OCI-LY3 (cell line): ENCODE data around the gene SPATA16.

Experiments used
- EZH2phosphoT487 ChIP-seq: fragments of 200-600 bp; shearing (Covaris generic); IDR thresholded peaks from 2 replicates; pipeline ENCODE4 v1.6.1; 2018; ENCODE audit warnings: antibody characterized with exemption, mixed run types, low read depth
- TF ChIP-seq, protein P1 (sequence below): fragments of 200-600, 300-600 bp; sonication (generic); IDR thresholded peaks from 2 replicates; pipeline ENCODE4 v1.5.1; 2014; ENCODE audit warnings: antibody characterized with exemption, low read length, low read depth

DNA sequence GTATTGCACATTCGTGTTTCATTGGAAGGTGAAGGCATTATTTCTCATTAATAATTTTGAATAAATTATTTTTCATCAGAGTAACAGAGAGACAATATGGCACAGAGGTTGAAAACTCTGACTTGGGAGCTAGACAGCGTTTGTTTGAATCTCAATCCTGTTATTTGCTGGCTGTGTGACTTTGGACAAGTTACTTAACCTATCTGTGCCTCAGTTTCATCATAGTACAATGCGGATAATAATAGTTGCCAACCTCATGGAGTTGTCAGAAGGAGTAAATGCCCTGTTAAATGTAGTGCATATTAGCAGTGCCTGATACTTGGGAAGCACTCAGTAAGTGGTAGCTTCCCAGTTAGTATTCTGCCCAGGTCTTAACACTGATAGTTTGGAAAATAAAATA, 151.7 kb downstream of the SPATA16 start:
- TF ChIP-seq, protein P1, sequence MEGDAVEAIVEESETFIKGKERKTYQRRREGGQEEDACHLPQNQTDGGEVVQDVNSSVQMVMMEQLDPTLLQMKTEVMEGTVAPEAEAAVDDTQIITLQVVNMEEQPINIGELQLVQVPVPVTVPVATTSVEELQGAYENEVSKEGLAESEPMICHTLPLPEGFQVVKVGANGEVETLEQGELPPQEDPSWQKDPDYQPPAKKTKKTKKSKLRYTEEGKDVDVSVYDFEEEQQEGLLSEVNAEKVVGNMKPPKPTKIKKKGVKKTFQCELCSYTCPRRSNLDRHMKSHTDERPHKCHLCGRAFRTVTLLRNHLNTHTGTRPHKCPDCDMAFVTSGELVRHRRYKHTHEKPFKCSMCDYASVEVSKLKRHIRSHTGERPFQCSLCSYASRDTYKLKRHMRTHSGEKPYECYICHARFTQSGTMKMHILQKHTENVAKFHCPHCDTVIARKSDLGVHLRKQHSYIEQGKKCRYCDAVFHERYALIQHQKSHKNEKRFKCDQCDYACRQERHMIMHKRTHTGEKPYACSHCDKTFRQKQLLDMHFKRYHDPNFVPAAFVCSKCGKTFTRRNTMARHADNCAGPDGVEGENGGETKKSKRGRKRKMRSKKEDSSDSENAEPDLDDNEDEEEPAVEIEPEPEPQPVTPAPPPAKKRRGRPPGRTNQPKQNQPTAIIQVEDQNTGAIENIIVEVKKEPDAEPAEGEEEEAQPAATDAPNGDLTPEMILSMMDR, result no peak
- no peak for TF ChIP-seq EZH2phosphoT487
